Endothelial cell of umbilical vein (primary cell): ENCODE results near the gene SLC25A21. TPM values are rescaled to one million over a fixed set of nuclear protein-coding genes. Genes with fewer than 3 reads are reported as not detected.

ENCODE experiments used
- BruUV-seq: library from RNA; stranded (reverse); fragments of 400-500 nt; replicated peaks from 2 replicates; lab custom pipeline; 2021; lab: Mats Ljungman, UMichigan
- CTCF ChIA-PET: fragments of 300-600, 350-600 bp; sonication (Branson Sonifier 250); formaldehyde crosslinking; loops from one replicate; lab custom pipeline; 2021; ENCODE audit warnings: antibody characterized with exemption, inconsistent platforms; lab: Charles Lee
- POLR2A ChIA-PET: fragments of 300-600, 350-600 bp; sonication (Branson Sonifier 250); formaldehyde crosslinking; loops from one replicate; lab custom pipeline; 2021; ENCODE audit warnings: antibody characterized with exemption, inconsistent platforms; lab: Charles Lee
- DNase-seq: peaks from one replicate; pipeline ENCODE4 v3.0.0-alpha.2; 2011; ENCODE audit warnings: low read depth, low spot score
- FAIRE-seq: peaks from 2 replicates; lab custom pipeline; 2011; peaks lifted over from hg19 to GRCh38; lab: Jason Lieb, UNC
- H2AFZ ChIP-seq: 2 replicates; pipeline ENCODE4 v1.6.0; 2012; ENCODE audit warnings: low read depth, low read length, control low read depth, inconsistent platforms
- H3K27ac ChIP-seq: 2 replicates; pipeline ENCODE4 v1.5.1; 2011; ENCODE audit warnings: low read depth, mild to moderate bottlenecking, control low read depth, low read length, moderate library complexity; ENCODE audit not compliant: insufficient read depth
- H3K27me3 ChIP-seq, 2 experiments: 2 replicates each; pipeline versions ENCODE4 v1.6.0 to v1.6.1; 2011; ENCODE audit warnings: low read length in 2 of 2, mixed read lengths in 1 of 2; ENCODE audit not compliant: control insufficient read depth in 2 of 2, insufficient read depth in 2 of 2
- H3K36me3 ChIP-seq, 2 experiments: 2 replicates in 1 of 2; 3 replicates in 1 of 2; pipeline ENCODE4 v1.5.1; 2011; ENCODE audit warnings: low read length in 2 of 2, mild to moderate bottlenecking in 1 of 2, moderate library complexity in 1 of 2; ENCODE audit not compliant: control insufficient read depth in 2 of 2, insufficient read depth in 2 of 2; ENCODE audit errors: extremely low read depth in 1 of 2
- H3K4me1 ChIP-seq: 3 replicates; pipeline ENCODE4 v1.5.1; 2011; ENCODE audit warnings: mild to moderate bottlenecking, low read length; ENCODE audit not compliant: control insufficient read depth, insufficient read depth; ENCODE audit errors: extremely low read depth
- H3K4me2 ChIP-seq: 2 replicates; pipeline ENCODE4 v1.6.1; 2011; ENCODE audit warnings: low read length, control low read depth, mixed read lengths; ENCODE audit not compliant: insufficient read depth
- H3K4me3 ChIP-seq, 3 experiments: fragments of 200-600 bp in 1 of 3; sonication (generic), shearing (Covaris generic) in 1 of 3; replicated peaks in 1 of 3; 2 replicates each; pipeline ENCODE4 v1.5.1; 2011 to 2016; ENCODE audit warnings: control low read depth in 3 of 3, low read length in 3 of 3, mild to moderate bottlenecking in 2 of 3, inconsistent platforms in 1 of 3, low read depth in 1 of 3, moderate library complexity in 1 of 3; ENCODE audit not compliant: insufficient read depth in 1 of 3
- H3K79me2 ChIP-seq: 2 replicates; pipeline ENCODE4 v1.6.0; 2012; ENCODE audit warnings: low read length, inconsistent platforms; ENCODE audit not compliant: control insufficient read depth, insufficient read depth
- H3K9ac ChIP-seq: replicated peaks from 2 replicates; pipeline ENCODE3; 2011; ENCODE audit warnings: low read length, control low read depth; ENCODE audit not compliant: insufficient read depth; ENCODE audit errors: extremely low read depth
- H3K9me1 ChIP-seq: replicated peaks from 3 replicates; pipeline ENCODE4 v1.6.0; 2011; ENCODE audit warnings: mild to moderate bottlenecking, low read length; ENCODE audit not compliant: control insufficient read depth, insufficient read depth; ENCODE audit errors: extremely low read depth
- H3K9me3 ChIP-seq: replicated peaks from 2 replicates; pipeline ENCODE4 v1.5.1; 2012; ENCODE audit warnings: low read length, inconsistent platforms; ENCODE audit not compliant: control insufficient read depth, insufficient read depth
- H4K20me1 ChIP-seq: replicated peaks from 2 replicates; pipeline ENCODE3; 2011; ENCODE audit warnings: mild to moderate bottlenecking, low read length; ENCODE audit not compliant: control insufficient read depth, insufficient read depth; ENCODE audit errors: extremely low read depth
- EZH2 ChIP-seq: IDR thresholded peaks from 2 replicates; pipeline ENCODE4 v1.6.1; 2012; ENCODE audit warnings: borderline replicate concordance, low read depth, mild to moderate bottlenecking, moderate library complexity, low read length, inconsistent platforms; ENCODE audit not compliant: severe bottlenecking
- FOS ChIP-seq: IDR thresholded peaks from 2 replicates; pipeline ENCODE4 v1.6.1; 2011; ENCODE audit warnings: mild to moderate bottlenecking, low read length, moderate library complexity, borderline replicate concordance; ENCODE audit not compliant: insufficient read depth
- GATA2 ChIP-seq: IDR thresholded peaks from 2 replicates; pipeline ENCODE4 v1.7.0; 2011; ENCODE audit warnings: low read depth, mild to moderate bottlenecking, moderate library complexity, mixed read lengths, low read length; ENCODE audit not compliant: insufficient read length, insufficient read depth
- JUN ChIP-seq: IDR thresholded peaks from 2 replicates; pipeline ENCODE4 v1.6.1; 2011; ENCODE audit warnings: borderline replicate concordance, low read depth; ENCODE audit not compliant: insufficient read length, insufficient read depth
- MAX ChIP-seq: IDR thresholded peaks from 2 replicates; pipeline ENCODE4 v1.6.1; 2011; ENCODE audit not compliant: insufficient read depth, insufficient read length
- MYC ChIP-seq: IDR thresholded peaks from one replicate; pipeline ENCODE4 v1.6.1; 2011; ENCODE audit warnings: mild to moderate bottlenecking, low read depth, low read length
- POLR2A ChIP-seq: IDR thresholded peaks from 2 replicates; pipeline ENCODE4 v1.6.1; 2012; ENCODE audit warnings: low read depth, mild to moderate bottlenecking, control low read depth, low read length
- POLR2AphosphoS5 ChIP-seq: IDR thresholded peaks from 2 replicates; pipeline ENCODE4 v1.6.1; 2012; ENCODE audit warnings: low read depth, mild to moderate bottlenecking, control low read depth, low read length, moderate library complexity; ENCODE audit not compliant: insufficient read depth
- dilution Hi-C: fragments of 300-500 bp; cut with MboI; formaldehyde crosslinking; loops from one replicate; pipeline ENCODE4 v1.15.0; 2019; ENCODE audit warnings: low sequenced_read_pairs; ENCODE audit not compliant: extremely low pct_ligation_motif_present
- intact Hi-C: fragments of 100-400 bp; cut with micrococcal nuclease; formaldehyde crosslinking; loops from one replicate; pipeline ENCODE4 v1.10.0; 2022
- polyA plus RNA-seq, 4 experiments: library from polyadenylated mRNA; depleted of rRNA in 3 of 4; stranded (reverse) in 3 of 4; unstranded in 1 of 4; fragments of >200 nt; gene quantifications; 2 replicates each; pipeline versions ENCODE4 v1.2.1 to v1.2.3, GENCODE V29; 2011 to 2012; ENCODE audit warnings: missing spikeins in 1 of 4
- total RNA-seq: library from RNA; stranded (reverse); gene quantifications from 2 replicates; pipeline ENCODE4 v1.2.3, GENCODE V29; 2021
- TF ChIP-seq, protein P1 (sequence below), 2 donors: IDR thresholded peaks; 1 replicate in 1 of 2; 2 replicates in 1 of 2; pipeline ENCODE4 v1.5.1; 2011; ENCODE audit warnings: low read length in 2 of 2, mild to moderate bottlenecking in 2 of 2, moderate library complexity in 2 of 2, control low read depth in 1 of 2, inconsistent platforms in 1 of 2, low read depth in 1 of 2; ENCODE audit not compliant: insufficient read depth in 1 of 2; ENCODE audit errors: extremely low read depth in 1 of 2

Gene SLC25A21
- total and polyA plus RNA-seq, 2 donors (not counting 3 experiments of a cell fraction or from before 2014, with no cell fraction given), result 0.98 to 1.4 TPM

DNA sequence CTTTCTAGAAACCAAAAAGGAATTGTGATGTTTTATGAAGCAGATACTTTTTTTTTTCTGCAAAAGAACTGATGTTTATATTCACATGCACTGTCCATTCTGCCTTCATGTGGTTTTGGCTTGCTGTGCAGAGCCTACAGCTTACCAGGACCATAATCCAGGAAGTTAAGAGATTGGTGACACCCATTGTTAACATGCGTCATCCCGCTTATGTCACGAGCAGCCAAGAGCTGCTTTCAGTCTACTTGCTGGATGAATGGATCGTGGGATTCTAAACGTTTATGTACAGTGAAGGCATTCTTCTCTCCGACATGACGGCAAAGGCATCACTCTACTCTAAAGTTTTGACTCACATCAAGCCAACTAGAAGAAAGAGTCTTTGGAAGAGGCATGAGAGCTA lies 434.1 kb downstream of the SLC25A21 start:
- ChIA-PET CTCF (interaction anchor here (1.2 to 3.8 kb wide), 4 partner anchors 9 to 379 kb away, joined by 3 to 25 read pairs (median 8); no protein-coding TSS in a partner anchor), POLR2A (no interaction called here)
- H3K9ac ChIP-seq, result no peak overlapping the region
- H3K4me1 ChIP-seq, result no peaks in the 10 kb centered on the region
- H3K27me3 ChIP-seq, result peaks cover 2 to 7% of the 10 kb centered on the region in 2 experiments
- dilution Hi-C loops, result no loop called here
- H3K36me3 ChIP-seq, result no peaks in the 10 kb centered on the region
- H3K9me3 ChIP-seq, result no peaks in the 10 kb centered on the region
- no peak overlapping the region for H3K4me3 ChIP-seq
- no peaks in the 10 kb centered on the region for H3K9me1 ChIP-seq
- no peaks in the 10 kb centered on the region for H4K20me1 ChIP-seq
- BruUV-seq, result no TSS peak
- H3K4me2 ChIP-seq, result no peak overlapping the region
- DNase-seq (no peak), FAIRE-seq (no peak)
- no peak overlapping the region for H3K27ac ChIP-seq
- TF ChIP-seq MAX, result no peak
- TF ChIP-seq GATA2, result no peak
- TF ChIP-seq POLR2A, result no peak
- no peak for TF ChIP-seq MYC
- TF ChIP-seq, protein P1, sequence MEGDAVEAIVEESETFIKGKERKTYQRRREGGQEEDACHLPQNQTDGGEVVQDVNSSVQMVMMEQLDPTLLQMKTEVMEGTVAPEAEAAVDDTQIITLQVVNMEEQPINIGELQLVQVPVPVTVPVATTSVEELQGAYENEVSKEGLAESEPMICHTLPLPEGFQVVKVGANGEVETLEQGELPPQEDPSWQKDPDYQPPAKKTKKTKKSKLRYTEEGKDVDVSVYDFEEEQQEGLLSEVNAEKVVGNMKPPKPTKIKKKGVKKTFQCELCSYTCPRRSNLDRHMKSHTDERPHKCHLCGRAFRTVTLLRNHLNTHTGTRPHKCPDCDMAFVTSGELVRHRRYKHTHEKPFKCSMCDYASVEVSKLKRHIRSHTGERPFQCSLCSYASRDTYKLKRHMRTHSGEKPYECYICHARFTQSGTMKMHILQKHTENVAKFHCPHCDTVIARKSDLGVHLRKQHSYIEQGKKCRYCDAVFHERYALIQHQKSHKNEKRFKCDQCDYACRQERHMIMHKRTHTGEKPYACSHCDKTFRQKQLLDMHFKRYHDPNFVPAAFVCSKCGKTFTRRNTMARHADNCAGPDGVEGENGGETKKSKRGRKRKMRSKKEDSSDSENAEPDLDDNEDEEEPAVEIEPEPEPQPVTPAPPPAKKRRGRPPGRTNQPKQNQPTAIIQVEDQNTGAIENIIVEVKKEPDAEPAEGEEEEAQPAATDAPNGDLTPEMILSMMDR (IDR thresholded peaks at IDR 0.05; ENCODE audit: extremely low read depth in 1 of 2, insufficient read depth in 1 of 2, low read depth in 1 of 2, low read length in 2 of 2), result no peak
- no peak for TF ChIP-seq EZH2
- TF ChIP-seq JUN, result no peak
- no peak for TF ChIP-seq POLR2AphosphoS5
- TF ChIP-seq FOS, result no peak
- intact Hi-C loops, result no loop called here
- H3K79me2 ChIP-seq, result no peaks in the 10 kb centered on the region
- no peak overlapping the region for H2AFZ ChIP-seq
